SK-N-SH (cell line): Measurements from ENCODE around the gene NAXE.

Source experiments
- CTCF ChIP-seq: fragments of 200-600 bp; sonication (generic); IDR thresholded peaks from 2 replicates; pipeline ENCODE4 v1.6.1; 2017; ENCODE audit warnings: antibody characterized with exemption, mild to moderate bottlenecking, moderate library complexity
- FOSL2 ChIP-seq: IDR thresholded peaks from 2 replicates; pipeline ENCODE4 v1.4.0; 2012; ENCODE audit warnings: low read depth, mild to moderate bottlenecking, moderate library complexity, borderline replicate concordance
- FOXM1 ChIP-seq: IDR thresholded peaks from 2 replicates; pipeline ENCODE4 v1.4.0; 2012; ENCODE audit warnings: low read depth, mild to moderate bottlenecking
- GABPA ChIP-seq: IDR thresholded peaks from 2 replicates; pipeline ENCODE4 v1.4.0; 2012; ENCODE audit warnings: low read depth, mild to moderate bottlenecking
- JUND ChIP-seq: IDR thresholded peaks from 2 replicates; pipeline ENCODE4 v1.4.0; 2012
- MAX ChIP-seq: IDR thresholded peaks from 2 replicates; pipeline ENCODE4 v1.4.0; 2012; ENCODE audit warnings: low read depth
- POLR2AphosphoS5 ChIP-seq: IDR thresholded peaks from 2 replicates; pipeline ENCODE4 v1.6.1; 2012; ENCODE audit warnings: low read depth, low read length
- SIN3A ChIP-seq: IDR thresholded peaks from 2 replicates; pipeline ENCODE4 v1.6.1; 2012; ENCODE audit warnings: low read depth, mild to moderate bottlenecking, low read length, moderate library complexity, borderline replicate concordance
- TCF12 ChIP-seq: IDR thresholded peaks from 2 replicates; pipeline ENCODE4 v1.4.0; 2012
- USF2 ChIP-seq: fragments of 150-350 bp; IDR thresholded peaks from 2 replicates; pipeline ENCODE4 v1.6.1; 2017; ENCODE audit warnings: antibody characterized with exemption, low read length, low read depth, borderline replicate concordance

GRCh38 chr1:156578055-156578454 is 13.5 kb upstream of the NAXE start:
- no peak for TF ChIP-seq TCF12
- no peak for TF ChIP-seq CTCF
- no peak for TF ChIP-seq SIN3A
- no peak for TF ChIP-seq POLR2AphosphoS5
- no peak for TF ChIP-seq JUND
- no peak for TF ChIP-seq MAX
- TF ChIP-seq GABPA = no peak
- TF ChIP-seq USF2 = no peak
- TF ChIP-seq FOXM1 = no peak
- TF ChIP-seq FOSL2 = no peak
